GM21723 (cell line): ENCODE data around the gene DNPEP.

Experiments used
- ATAC-seq: cut with Tn5 transposase; IDR thresholded peaks from one replicate; pipeline ENCODE4 v1.9.1; 2021; ENCODE audit warnings: mild to moderate bottlenecking, moderate library complexity; ENCODE audit not compliant: unreplicated experiment

DNPEP gene

GRCh38 chr2:219368690-219369191 is 19.0 kb downstream of the DNPEP start:
- ATAC-seq = no peak

DNA sequence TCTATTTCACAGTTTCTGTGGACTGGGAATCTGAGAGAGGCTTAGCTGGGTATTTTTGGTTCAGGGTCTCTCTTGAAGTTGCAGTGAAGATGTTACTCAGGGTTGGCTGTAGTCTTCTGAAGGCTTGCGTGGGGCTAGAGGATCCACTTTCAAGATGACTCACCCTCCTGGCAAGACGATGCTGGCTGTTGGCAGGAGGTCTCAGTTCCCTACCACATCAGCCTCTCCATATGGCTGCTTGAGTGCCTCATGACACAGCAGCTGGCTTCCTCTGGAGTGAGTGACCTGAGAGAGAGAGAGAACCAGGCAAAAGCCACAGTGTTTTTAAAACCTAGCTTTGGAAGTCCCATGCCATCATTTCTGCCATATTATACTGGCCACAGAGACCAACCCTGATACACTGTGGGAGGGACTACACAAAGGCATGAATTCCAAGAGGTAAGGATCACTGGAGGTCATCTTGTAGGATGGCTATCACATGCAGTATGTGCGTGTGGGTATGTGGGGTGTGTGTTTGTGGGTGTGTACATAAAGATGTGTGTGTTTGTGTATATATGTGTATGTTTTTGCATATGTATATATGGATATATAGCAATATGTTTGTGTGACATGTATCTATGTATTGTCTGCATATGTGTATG is 25.1 kb downstream of the DNPEP start:
- ATAC-seq = peak; percentile 85

DNA sequence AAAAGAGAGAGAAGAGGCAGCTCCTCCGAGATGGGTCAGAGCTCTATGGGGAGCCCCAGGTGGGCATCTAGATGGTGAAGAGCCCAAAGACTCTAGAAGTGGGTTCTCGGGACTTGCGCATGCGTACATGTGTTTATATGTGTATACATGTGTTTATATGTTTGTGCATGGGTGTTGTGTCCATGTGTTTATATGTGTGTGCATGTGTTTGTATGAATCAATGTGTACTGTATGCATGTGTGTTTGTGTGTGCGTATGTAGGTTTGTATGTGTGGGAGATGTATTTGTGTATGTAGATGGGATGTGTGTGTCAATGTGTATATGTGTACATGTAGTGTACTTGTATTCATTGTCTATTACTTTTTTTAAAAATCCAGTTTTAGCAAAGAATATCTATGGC is 25.6 kb downstream of the DNPEP start:
- ATAC-seq = no peak

DNA sequence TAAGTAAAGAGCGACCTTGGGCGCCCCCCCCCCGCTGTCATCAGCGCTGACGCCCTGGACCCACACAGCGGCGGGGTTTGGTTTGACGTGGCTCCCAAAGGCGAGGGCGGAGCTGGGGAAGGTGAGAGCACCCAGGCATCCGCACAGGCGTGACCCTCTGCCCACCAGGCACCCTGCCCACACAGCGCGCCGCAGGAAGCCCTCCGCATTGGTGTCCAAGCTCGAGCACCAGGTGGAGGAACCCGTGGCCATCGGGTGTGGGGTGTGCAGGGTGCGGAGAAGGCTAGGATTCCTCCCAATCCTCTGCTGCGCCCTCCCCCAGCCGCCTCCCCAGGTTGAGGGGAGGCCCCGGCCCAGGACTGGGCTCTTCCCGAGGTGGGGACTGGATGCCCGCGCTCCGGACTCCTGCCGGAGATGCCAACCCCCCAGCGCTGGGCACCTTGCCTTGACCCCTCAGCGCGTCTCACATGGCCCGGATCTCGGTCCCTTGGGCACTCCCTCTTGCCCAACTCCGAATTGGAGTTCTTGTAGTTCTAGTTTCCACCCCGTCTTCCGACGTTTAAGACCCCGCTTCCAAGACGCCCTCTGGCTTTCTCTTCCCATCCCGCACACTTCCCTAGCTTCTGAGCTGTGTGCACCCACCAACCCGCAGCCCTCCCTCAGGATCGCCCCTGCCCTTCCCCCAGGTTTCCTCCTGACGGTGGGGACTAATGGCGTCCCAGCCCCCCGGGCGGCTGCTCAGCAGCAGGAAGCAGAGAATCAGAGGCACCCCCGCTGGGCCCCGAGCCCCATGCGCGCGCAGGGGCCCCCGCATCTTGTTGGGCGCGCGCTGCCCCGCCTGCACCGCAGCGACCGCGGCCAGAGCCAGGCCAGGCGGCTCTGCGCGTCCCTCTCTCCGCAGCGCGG is 29.3 kb downstream of the DNPEP start:
- no peak for ATAC-seq

DNA sequence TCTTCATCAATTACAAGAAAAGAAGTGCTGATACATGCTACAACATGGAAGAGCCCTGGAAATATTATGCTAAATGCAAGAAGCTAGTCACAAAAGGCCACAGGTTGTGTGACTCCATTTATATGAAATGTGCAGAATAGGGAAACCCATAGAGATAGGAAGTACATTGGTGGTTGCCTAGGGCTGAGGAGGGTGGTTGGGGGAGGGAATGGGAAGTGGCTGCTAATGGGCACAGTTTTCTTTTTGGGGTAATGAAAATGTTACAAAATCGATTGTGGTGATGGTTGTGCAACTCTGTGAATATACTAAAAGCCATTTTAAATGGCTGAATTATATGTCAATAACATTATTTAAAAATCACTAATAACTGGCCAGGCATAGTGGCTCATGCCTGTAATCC is 30.9 kb downstream of the DNPEP start:
- ATAC-seq = no peak

DNA sequence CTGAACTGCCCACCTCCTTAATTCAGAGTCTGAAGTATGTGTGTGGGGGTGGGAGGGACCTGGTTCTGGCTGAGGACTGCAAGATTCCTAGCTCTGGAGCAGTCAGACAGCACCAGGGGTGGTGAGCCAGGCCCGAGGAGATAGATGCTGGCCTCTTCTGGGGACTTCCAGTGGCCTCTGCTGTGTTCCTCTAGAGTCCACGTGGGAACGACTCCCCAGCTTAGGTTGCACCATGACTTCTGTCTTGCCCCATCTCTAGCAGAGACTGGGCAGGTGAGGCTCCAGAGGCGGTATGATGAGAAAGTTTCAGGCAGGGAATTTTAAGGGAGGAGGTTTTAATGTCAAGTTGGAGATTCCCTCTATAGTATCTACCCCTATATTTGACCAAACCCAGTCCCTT is 33.1 kb downstream of the DNPEP start:
- no peak for ATAC-seq

DNA sequence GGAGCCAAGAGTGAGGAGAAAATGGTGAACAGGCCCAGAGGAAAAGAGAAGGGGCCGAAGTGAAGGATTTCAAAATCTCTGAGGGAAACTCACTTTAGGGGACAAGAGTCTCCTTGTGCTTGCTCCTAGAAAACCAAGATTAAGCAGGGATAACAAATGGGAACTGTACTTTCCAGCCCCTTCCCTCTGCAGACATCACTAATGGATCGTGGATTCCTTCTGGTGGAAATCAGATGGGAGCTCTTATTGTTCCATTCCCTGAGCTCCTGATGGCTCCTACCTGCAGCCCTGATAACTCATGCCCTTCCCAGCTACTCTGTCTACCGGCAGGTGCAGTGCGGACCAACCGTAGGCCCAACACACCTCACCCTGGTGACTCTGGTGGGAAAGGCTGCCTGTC is 34.6 kb downstream of the DNPEP start:
- no peak for ATAC-seq

DNA sequence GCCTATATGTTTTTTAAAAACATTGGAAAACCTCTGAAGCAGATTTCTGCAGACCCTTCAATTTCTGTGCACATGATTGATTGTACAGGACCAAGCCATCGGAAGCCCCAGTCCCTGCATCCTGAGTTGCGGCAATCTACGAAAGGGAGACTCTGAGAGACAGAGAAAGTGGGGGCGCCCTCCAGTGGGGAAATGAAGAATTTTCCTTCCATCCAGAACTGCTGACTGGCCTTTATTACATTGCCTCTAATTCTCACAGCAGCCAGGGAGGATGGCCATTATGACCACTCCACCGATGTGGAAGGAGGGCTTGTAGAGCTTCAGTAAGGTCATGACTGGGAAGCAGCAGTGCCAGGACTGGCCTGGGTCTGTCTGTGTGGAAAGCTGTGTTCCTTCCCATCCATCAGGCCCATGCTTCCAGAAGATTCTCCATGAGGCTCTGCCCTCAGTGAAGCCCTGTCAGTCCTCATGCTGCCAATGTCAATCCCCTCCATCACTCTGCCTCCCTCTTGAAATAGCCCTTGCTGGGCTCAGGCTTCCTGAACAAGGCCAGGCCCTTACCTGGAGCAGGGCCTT is 35.2 kb downstream of the DNPEP start:
- no peak for ATAC-seq

GRCh38 chr2:219350710-219351221 is 36.9 kb downstream of the DNPEP start:
- ATAC-seq = no peak

DNA sequence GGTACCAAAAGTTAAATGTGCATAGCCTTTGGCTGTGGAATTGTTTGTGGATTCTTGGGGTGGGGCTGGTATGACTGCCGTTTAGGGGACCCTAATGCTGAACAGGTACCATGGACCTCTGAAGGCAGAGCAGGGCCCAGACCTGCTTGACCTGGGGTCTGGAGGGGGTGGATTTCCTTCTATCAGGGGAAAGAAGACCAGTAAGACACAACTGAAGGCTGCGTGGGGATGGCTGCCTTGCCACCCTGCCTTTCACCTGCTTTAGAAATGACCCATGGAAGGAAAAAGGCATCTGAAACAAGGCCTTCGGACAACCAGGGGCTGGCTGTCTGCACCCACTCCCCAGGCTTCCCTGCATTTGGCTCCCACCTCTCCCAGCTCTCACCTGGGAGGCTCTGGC is 37.5 kb downstream of the DNPEP start:
- ATAC-seq = no peak

DNA sequence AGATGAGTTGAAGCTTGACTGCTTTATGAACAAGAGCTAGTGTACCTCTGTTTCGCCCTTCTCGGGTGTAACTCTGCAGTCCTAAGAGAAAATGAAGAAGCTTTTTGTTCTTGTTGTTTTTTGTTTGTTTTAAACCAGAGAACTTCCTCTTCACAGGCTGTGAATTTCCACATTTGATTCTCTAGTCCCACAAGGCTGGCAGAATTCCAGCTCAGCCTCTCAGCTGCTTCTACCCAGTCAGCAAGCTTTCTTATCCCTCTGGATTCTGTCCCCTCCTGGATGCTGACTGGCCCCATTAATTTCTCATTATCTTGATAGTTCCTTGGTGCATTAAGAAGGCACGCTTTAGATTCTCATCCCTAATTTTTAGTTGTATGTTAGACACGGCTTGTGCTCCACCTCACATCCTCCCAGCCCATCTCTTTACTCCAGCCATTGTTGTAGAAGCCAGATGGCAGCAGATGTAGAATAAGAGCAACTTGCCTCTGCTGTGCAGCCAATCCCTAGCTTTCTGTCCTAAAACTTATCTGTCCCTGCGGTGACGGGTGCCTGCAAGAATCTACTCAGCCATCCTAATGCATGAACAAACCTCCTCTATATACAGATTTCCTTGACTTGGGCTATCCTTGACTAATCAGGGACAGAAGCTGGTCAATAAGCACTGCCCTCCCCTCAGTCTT is 42.8 kb downstream of the DNPEP start:
- no peak for ATAC-seq

DNA sequence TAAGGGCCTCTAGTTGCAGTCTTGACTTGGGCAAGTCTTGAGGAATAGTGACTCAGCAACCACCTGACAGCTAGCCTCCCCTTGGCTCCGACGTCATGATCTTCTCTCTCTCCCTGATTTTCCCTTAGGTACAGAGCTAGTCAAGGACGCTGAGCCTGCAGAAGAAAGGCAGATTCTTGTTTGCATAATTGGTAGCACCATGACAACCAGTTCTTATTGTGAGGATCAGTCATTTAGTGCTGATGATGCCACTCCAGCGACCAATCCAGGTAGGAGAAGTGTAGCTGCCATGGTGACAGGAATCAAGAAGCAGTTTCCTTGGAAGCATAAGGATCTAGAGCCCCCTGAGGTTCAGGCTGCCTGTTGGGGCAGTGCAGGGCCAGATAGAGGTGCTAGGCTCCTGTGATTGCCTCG is 52.3 kb downstream of the DNPEP start:
- ATAC-seq = no peak

DNA sequence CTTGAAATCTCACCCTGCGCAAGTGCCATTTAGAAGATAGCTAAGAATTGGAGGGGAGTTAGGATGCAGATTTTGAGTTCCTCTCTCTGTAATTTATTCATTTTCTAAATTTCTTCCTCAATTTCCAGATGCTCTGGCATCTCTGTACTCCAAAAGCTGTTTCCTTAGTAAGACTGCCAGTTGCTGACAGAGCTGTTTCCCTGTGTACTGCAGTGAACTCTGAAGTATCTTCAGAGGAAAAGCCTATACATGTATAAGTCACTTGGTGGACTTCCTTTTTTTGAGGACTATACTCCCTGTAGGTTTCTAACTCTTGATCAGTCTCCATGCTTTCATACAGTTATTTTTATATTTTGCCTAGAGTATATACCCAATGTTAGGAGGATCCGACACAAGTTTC is 53.6 kb downstream of the DNPEP start:
- ATAC-seq = no peak

DNA sequence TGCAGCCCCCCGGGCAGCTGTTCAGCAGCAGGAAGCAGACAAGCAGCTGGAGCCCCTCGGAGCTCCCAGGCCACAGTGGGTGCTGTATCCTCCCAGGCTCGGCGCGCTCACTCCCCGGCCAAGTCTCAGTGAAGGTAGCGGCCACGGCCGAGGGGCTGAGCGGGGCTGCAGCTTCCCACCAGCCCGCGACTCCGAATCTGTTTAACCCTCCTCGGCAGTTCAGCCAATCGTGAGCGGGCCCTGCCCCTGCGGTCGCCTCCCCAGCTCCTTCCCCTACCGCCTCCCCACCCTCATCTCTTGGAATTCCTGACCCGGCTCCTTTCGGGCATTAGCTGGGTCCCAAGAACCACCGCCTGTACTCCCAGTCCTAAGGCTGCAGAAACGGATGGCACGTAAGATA is 55.2 kb downstream of the DNPEP start, which contains the start of gene RESP18:
Gene RESP18 (minus strand): TSS at position 203 of the 400 bp plus-strand sequence.
- ATAC-seq = no peak

DNA sequence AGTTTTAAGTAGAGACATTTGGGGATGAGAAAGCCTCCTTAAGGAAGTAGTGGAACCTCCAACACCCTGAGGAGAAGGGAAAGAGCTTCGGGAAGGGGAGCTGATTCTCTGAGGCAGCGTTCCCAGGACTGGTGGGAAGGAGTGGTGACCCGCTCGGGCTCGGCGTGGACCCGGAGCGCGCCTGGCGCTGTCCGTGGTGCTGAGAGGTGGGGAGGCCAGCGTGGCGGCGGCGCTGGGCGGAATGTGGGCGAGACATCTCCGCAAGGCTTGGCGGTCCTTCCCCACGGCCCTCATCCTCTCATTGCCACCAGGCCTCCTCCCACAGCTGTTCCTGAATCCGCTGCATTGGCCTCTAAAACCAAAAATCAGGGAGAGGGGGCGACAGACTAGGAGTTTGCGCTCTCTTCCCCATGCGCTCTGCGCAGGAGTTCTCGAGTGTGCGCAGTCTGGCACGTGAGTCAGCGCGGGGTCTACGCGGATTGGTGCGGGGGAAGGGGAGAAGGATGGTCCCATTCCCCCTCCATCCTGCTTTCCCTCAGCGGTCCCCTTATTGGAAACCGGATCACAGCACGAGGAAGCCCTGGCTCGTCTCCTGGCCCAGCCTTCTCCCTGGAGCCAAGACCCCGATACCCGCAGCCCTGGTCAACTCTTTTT is 56.0 kb downstream of the DNPEP start:
- no peak for ATAC-seq

- ATAC-seq = no peak
These were observed 60.0 kb downstream of the DNPEP start for GRCh38 chr2:219327719-219328118.

GRCh38 chr2:219325657-219326315 is 61.9 kb downstream of the DNPEP start:
- no peak for ATAC-seq

DNA sequence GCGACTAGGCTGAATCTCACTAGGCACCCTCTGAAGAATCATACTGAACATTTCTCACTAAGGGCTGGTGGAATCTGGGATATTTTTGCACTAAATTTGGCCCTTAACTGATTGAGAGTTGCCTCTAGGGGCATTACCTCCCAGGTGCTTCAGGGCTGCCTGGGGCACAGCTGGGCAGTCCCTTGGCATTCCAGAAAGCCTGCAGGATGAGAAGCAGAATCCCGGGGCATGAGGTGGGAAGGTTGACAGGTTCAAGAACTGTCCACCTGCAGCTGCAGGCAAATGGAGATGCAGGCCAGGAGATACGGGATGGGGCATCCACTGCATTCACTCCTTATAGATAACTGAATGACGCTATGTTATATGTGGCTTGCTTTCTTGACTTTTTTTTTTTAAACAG is 62.6 kb downstream of the DNPEP start:
- ATAC-seq = no peak

DNA sequence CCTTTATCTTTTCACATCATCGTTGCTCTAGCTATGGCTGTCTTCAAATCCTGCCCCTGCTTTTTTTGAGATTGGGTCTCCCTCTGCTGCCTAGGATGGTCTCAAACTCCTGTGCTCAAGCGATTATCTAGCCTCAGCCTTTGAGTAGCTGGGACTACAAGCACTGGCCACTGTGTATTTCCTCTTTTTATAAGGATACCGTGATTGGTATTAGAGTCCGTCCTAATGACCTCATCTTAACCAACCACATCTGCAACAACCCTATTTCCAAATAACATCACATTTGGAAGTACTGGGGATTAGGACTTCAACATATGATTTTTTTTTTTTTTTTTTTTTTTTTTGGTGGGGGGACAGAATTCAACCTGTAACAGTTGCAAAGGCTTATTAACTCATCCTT is 64.3 kb downstream of the DNPEP start:
- no peak for ATAC-seq
